Fibroblast of pulmonary artery (primary cell): ENCODE measurements around the gene PEX14.

ENCODE experiments used
- DNase-seq: peaks from one replicate; pipeline ENCODE4 v3.0.0-alpha.2; 2010; ENCODE audit warnings: low read depth
- H3K4me3 ChIP-seq: replicated peaks from 2 replicates; pipeline ENCODE4 v1.5.1; 2011; ENCODE audit warnings: low read depth, mild to moderate bottlenecking, control low read depth, low read length, moderate library complexity
- CTCF ChIP-seq: IDR thresholded peaks from 2 replicates; pipeline ENCODE4 v1.5.1; 2011; ENCODE audit warnings: mild to moderate bottlenecking, control low read depth, low read length, inconsistent platforms; ENCODE audit errors: missing control alignments

Gene PEX14

DNA sequence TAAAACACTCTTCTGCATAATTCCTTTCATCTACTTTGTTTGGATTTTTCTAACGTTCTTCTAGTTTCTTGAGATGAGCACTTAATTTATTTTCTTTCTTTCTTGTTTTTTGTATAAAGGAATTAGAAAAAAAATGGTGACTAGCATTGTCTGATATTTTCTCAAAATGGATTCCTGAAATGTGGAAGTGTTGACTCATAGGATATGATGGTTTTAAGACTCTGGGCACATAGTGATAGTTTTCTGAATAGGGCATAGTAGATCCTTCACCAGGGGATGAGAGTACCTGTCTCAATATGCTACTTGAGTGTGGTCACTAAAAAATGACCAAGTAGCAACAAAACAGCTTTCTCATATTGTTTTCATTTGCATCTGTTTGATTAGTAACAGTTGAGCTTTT, 100.9 kb downstream of the PEX14 start:
- TF ChIP-seq CTCF: no peak
- DNase-seq: peak; percentile 68

DNA sequence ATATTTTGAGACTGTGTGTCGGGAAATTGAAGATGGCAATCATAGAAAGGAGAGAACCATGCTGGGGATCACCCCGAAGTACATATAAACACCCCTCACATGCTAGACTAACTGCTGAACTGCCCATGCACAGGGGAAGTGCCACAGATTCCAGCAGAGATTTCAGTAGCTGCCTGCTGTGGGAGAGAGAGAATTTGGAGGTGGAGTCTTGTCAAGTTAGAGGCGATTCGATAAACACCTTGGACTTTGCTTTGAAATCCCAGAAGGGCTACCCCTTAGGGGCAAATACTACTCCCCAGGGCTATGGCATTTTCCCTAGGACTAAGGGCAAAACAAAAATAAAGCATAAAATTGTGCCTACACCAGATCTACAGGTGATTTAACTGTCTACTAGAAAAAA, 103.3 kb downstream of the PEX14 start:
- TF ChIP-seq CTCF: no peak
- H3K4me3 ChIP-seq: no peak overlapping the region
- no peak for DNase-seq

More for the DNA sequence above, 100.9 kb downstream of the PEX14 start:
- H3K4me3 ChIP-seq: no peak overlapping the region

- no peak for TF ChIP-seq CTCF
- DNase-seq: no peak
- no peak overlapping the region for H3K4me3 ChIP-seq
Measured at GRCh38 chr1:10583641-10584040, 108.9 kb downstream of the PEX14 start.

DNA sequence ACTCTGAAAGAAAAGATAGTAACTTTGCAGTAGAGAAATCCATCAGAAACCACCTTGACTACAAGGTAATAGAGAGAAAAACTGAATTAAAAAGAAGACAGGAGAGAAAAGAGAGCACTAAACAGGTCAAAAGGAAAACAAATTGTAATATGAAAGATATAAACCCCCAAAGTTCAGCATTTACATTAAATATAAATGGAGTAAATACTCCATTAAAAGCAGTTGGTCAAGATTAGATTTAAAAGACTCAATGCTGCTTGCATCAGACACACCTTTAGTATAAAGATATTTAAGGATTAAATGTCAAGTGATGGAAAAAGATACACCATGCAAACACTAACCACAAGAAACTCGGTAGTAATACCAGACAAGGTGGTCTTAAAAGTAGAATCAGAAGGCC, 110.5 kb downstream of the PEX14 start:
- DNase-seq: no peak
- TF ChIP-seq CTCF: no peak
- H3K4me3 ChIP-seq: no peak overlapping the region

GRCh38 chr1:10586125-10586524, 111.4 kb downstream of the PEX14 start:
- H3K4me3 ChIP-seq: no peak overlapping the region
- TF ChIP-seq CTCF: no peak
- DNase-seq: no peak

- H3K4me3 ChIP-seq: no peak overlapping the region
- no peak for TF ChIP-seq CTCF
- DNase-seq: no peak
Measured at GRCh38 chr1:10588640-10589039, 113.9 kb downstream of the PEX14 start.

DNA sequence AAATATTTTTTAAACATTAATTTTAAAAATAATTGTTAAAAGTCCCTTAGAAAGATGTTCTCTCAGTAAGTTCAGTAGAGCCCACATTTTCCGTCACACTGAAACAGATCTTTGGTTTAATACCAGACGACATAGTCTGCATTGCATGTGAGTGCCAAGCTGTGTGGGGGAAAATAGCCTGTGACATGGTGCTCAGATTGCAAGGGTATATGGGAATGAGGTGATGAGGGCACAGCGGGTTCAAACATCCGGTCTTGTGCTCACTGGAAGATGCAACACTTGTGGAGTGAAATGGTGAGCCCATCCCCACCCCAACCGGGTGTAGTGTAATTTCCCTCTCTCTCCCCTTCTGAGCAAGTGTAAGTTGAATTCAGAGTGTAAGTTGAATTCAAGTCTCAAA, 114.3 kb downstream of the PEX14 start:
- H3K4me3 ChIP-seq: no peak overlapping the region
- no peak for TF ChIP-seq CTCF
- DNase-seq: no peak
